Adrenal gland (tissue), 12 donors: ENCODE measurements around the gene NACC2. TPM values are rescaled to one million over a fixed set of nuclear protein-coding genes. Genes with fewer than 3 reads are reported as not detected.

Experiments used
- DNase-seq, 7 donors: peaks; one replicate each; pipeline ENCODE4 v3.0.0-alpha.2; 2019 to 2020
- H3K27ac ChIP-seq, 5 donors: fragments of 200-600 bp; sonication (generic) in 4 of 5; 1 replicate in 3 of 5; 2 replicates in 2 of 5; pipeline versions ENCODE4 v1.5.1 to v1.8.0; 2016 to 2020; ENCODE audit warnings: mild to moderate bottlenecking in 1 of 5
- H3K27me3 ChIP-seq: fragments of 200-600 bp; 2 replicates; pipeline ENCODE4 v1.8.0; 2021
- H3K36me3 ChIP-seq, 2 donors: fragments of 200-600 bp; replicated peaks in 1 of 2; 1 replicate in 1 of 2; 2 replicates in 1 of 2; pipeline versions ENCODE4 v1.5.1 to v1.8.0; 2018 to 2022
- H3K4me1 ChIP-seq, 2 donors: fragments of 200-600 bp; replicated peaks in 1 of 2; 1 replicate in 1 of 2; 2 replicates in 1 of 2; pipeline versions ENCODE4 v1.5.1 to v1.8.0; 2018 to 2021
- H3K4me3 ChIP-seq, 4 donors: fragments of 200-600 bp; sonication (generic) in 3 of 4; one replicate each; pipeline ENCODE4 v1.5.1; 2016 to 2018
- H3K9me3 ChIP-seq, 3 donors: fragments of 200-600 bp; sonication (generic) in 1 of 3; replicated peaks in 1 of 3; 1 replicate in 2 of 3; 2 replicates in 1 of 3; pipeline versions ENCODE4 v1.5.1 to v1.8.0; 2016 to 2021
- CTCF ChIP-seq, 6 experiments: fragments of 450-650 bp in 4 of 6; fragments of 200-600 bp in 2 of 6; sonication (generic) in 1 of 6; IDR thresholded peaks; 1 replicate in 5 of 6; 2 replicates in 1 of 6; pipeline versions ENCODE4 v1.5.1 to v1.8.0; 2016 to 2021; ENCODE audit warnings: antibody characterized with exemption in 6 of 6, mild to moderate bottlenecking in 2 of 6, moderate library complexity in 1 of 6
- POLR2A ChIP-seq, 2 donors: fragments of 450-650 bp; IDR thresholded peaks; one replicate each; pipeline ENCODE4 v1.6.1; 2017; ENCODE audit warnings: antibody characterized with exemption in 2 of 2, mild to moderate bottlenecking in 2 of 2, moderate library complexity in 1 of 2
- WGBS, 4 donors: extraction: QIAGEN DNeasy Blood & Tissue Kit in 2 of 4; methylation state at CpG; one replicate each; pipeline versions ENCODE4 v1.1.5 to v1.1.7; 2013 to 2017; 5-methylcytosine and 5-hydroxymethylcytosine counted together
- intact Hi-C, 2 donors: fragments of 100-400 bp; cut with DNase I; formaldehyde crosslinking; loops; one replicate each; pipeline versions ENCODE4 v1.14.1 to v1.15.0; 2022 to 2023
- polyA plus RNA-seq, 3 donors: library from polyadenylated mRNA; stranded (reverse); fragments of 200-250 nt in 2 of 3; fragments of 350-450 nt in 1 of 3; fragmentation: Illumina TruSeq in 1 of 3; extraction: RNeasy Lipid Tissue Mini Kit (QIAGEN cat#74804) in 1 of 3; gene quantifications; one replicate each; pipeline ENCODE4 v1.2.3, GENCODE V29; 2013 to 2014
- total RNA-seq, 9 donors: library from RNA; depleted of rRNA in 4 of 9; stranded (reverse); fragments of >200 nt in 4 of 9; fragments of 120-200 nt in 1 of 9; fragmentation: NEBNext Ultra II Directional in 1 of 9; extraction: Animal tissue kit (Norgen Biotek cat#: 25700) in 1 of 9; gene quantifications; one replicate each; pipeline versions ENCODE4 v1.1.0 to v1.2.4, GENCODE V29; 2013 to 2023
- donor health status: healthy with polysubstance abuse.
- donor health status: Bipolar disorder and iron deficiency.
- donor health status: DM: yes; HTN: yes; CAD: no.
- donor health status: DM: no; HTN: no; CAD: no.
- donor health status: DM: no; HTN: no; CAD: no.
- donor health status: DM: yes; HTN: yes; CAD: no.

The NACC2 gene
- total and polyA plus RNA-seq, 12 donors = 3.3 to 61.0 (median 35.3) TPM

GRCh38 chr9:135957431-135957830 is 137.7 kb downstream of the NACC2 start:
- H3K4me1 ChIP-seq = peaks cover 6 to 13% of the 10 kb centered on the region in 2 donors
- intact Hi-C loops = loop anchor here in 1 of 2 donors (5.0 kb wide), 1 partner anchor 90 kb away; no protein-coding TSS in a partner anchor
- H3K4me3 ChIP-seq = no peak overlapping the region
- no peak for DNase-seq
- TF ChIP-seq CTCF (IDR thresholded peaks at IDR 0.05) (no peak), POLR2A (IDR thresholded peaks at IDR 0.05) (no peak)
- H3K9me3 ChIP-seq = no peaks in the 10 kb centered on the region
- WGBS, 4 donors = 80 to 91% (median 88%) methylated on average over 9 of the region's 9 CpGs
- H3K27ac ChIP-seq = no peak overlapping the region
- no peaks in the 10 kb centered on the region for H3K27me3 ChIP-seq
- H3K36me3 ChIP-seq = peaks cover 0 to 18% of the 10 kb centered on the region in 2 donors

- DNase-seq = no peak
- intact Hi-C loops = loop anchor here in 1 of 2 donors (5.0 kb wide), 1 partner anchor 89 kb away; no protein-coding TSS in a partner anchor
- Histone ChIP-seq H3K4me3 (no peak overlapping the region), H3K4me1 (peaks cover 6 to 13% of the 10 kb centered on the region in 2 donors), H3K27ac (no peak overlapping the region), H3K9me3 (no peaks in the 10 kb centered on the region), H3K36me3 (peaks cover 0 to 25% of the 10 kb centered on the region in 2 donors), H3K27me3 (no peaks in the 10 kb centered on the region)
- WGBS, 4 donors = 93 to 97% (median 96%) methylated on average over 7 to 8 of the region's 8 CpGs
- TF ChIP-seq POLR2A (IDR thresholded peaks at IDR 0.05) (no peak), CTCF (IDR thresholded peaks at IDR 0.05) (no peak)
Measured at GRCh38 chr9:135956802-135957174, 138.3 kb downstream of the NACC2 start.

Other genes with a start within 250 kb of the NACC2 start
- gene CAMSAP1, start 187.7 kb downstream of the NACC2 start, total RNA-seq = 100 to 1,000 TPM in 1 of 9 donors, 10 to 100 TPM in 8; 21.4 to 108 (median 29.0) TPM
- gene CAMSAP1, start 187.7 kb downstream of the NACC2 start, polyA plus RNA-seq = 10 to 100 TPM in 1 of 3 donors, 1 to 10 TPM in 2; 4.6 to 17.9 (median 8.8) TPM
- 10 to 100 TPM; 25.5 to 51.8 (median 37.4) TPM for gene UBAC1, start 133.9 kb downstream of the NACC2 start, total RNA-seq
- gene UBAC1, start 133.9 kb downstream of the NACC2 start, polyA plus RNA-seq = 10 to 100 TPM; 20.2 to 63.3 (median 60.5) TPM
- gene TMEM250, start 23.6 kb upstream of the NACC2 start, total RNA-seq = 10 to 100 TPM; 18.1 to 47.2 (median 35.5) TPM
- 10 to 100 TPM in 2 of 3 donors, 1 to 10 TPM in 1; 5.2 to 12.4 (median 10.6) TPM for gene TMEM250, start 23.6 kb upstream of the NACC2 start, polyA plus RNA-seq
- gene LHX3, start 109.8 kb upstream of the NACC2 start, total RNA-seq = not detected
- not detected for gene LHX3, start 109.8 kb upstream of the NACC2 start, polyA plus RNA-seq
- 10 to 100 TPM in 4 of 9 donors, 1 to 10 TPM in 5; 6.4 to 14.3 (median 9.5) TPM for gene QSOX2, start 150.5 kb upstream of the NACC2 start, total RNA-seq
- gene QSOX2, start 150.5 kb upstream of the NACC2 start, polyA plus RNA-seq = 10 to 100 TPM in 1 of 3 donors, 1 to 10 TPM in 2; 7.1 to 11.4 (median 7.6) TPM
- under 1 TPM in 8 of 9 donors, not detected in 1; 0.04 to 0.44 (median 0.11) TPM for gene CCDC187, start 208.8 kb upstream of the NACC2 start, total RNA-seq
- gene CCDC187, start 208.8 kb upstream of the NACC2 start, polyA plus RNA-seq = under 1 TPM; under 0.01 to 0.08 (median 0.04) TPM
- 10 to 100 TPM in 8 of 9 donors, 1 to 10 TPM in 1; 9.9 to 50.4 (median 16.3) TPM for gene GPSM1, start 232.2 kb upstream of the NACC2 start, total RNA-seq
- 10 to 100 TPM in 2 of 3 donors, 1 to 10 TPM in 1; 2.9 to 48.9 (median 31.5) TPM for gene GPSM1, start 232.2 kb upstream of the NACC2 start, polyA plus RNA-seq